SK-N-SH (cell line): ENCODE measurements around the gene COL4A2.

ENCODE experiments used
- CTCF ChIP-seq: fragments of 200-600 bp; sonication (generic); IDR thresholded peaks from 2 replicates; pipeline ENCODE4 v1.6.1; 2017; ENCODE audit warnings: antibody characterized with exemption, mild to moderate bottlenecking, moderate library complexity
- ELF1 ChIP-seq: IDR thresholded peaks from 2 replicates; pipeline ENCODE4 v1.4.0; 2012
- EP300 ChIP-seq, 2 experiments: IDR thresholded peaks; 2 replicates each; pipeline versions ENCODE4 v1.4.0 to v1.6.1; 2012; ENCODE audit warnings: borderline replicate concordance in 1 of 2, low read depth in 1 of 2, low read length in 1 of 2
- FOXM1 ChIP-seq: IDR thresholded peaks from 2 replicates; pipeline ENCODE4 v1.4.0; 2012; ENCODE audit warnings: low read depth, mild to moderate bottlenecking
- MAX ChIP-seq: IDR thresholded peaks from 2 replicates; pipeline ENCODE4 v1.4.0; 2012; ENCODE audit warnings: low read depth
- MXI1 ChIP-seq: IDR thresholded peaks from 2 replicates; pipeline ENCODE4 v1.6.1; 2012; ENCODE audit warnings: mild to moderate bottlenecking, low read depth, low read length, improper control_type of control experiment
- NRF1 ChIP-seq: IDR thresholded peaks from 2 replicates; pipeline ENCODE4 v1.6.1; 2012; ENCODE audit warnings: low read depth, mild to moderate bottlenecking, low read length
- REST ChIP-seq: IDR thresholded peaks from 2 replicates; pipeline ENCODE4 v1.6.1; 2012; ENCODE audit warnings: mild to moderate bottlenecking, low read depth, low read length, moderate library complexity
- SIN3A ChIP-seq: IDR thresholded peaks from 2 replicates; pipeline ENCODE4 v1.6.1; 2012; ENCODE audit warnings: low read depth, mild to moderate bottlenecking, low read length, moderate library complexity, borderline replicate concordance
- USF1 ChIP-seq: IDR thresholded peaks from 2 replicates; pipeline ENCODE4 v1.4.0; 2012; ENCODE audit warnings: low read depth, borderline replicate concordance

- TF ChIP-seq EP300 (IDR thresholded peaks at IDR 0.05; ENCODE audit: borderline replicate concordance in 1 of 2, low read depth in 1 of 2, low read length in 1 of 2) (no peak), MXI1 (no peak), NRF1 (no peak), CTCF (no peak), ELF1 (no peak), REST (no peak), MAX (no peak), USF1 (no peak), SIN3A (no peak), FOXM1 (no peak)
These were observed 196.2 kb downstream of the COL4A2 start for GRCh38 chr13:110503037-110503901.
